HG03460 (cell line): ENCODE data around the gene PORCN.

Experiments used
- ATAC-seq: cut with Tn5 transposase; IDR thresholded peaks from one replicate; pipeline ENCODE4 v1.9.1; 2021; ENCODE audit not compliant: unreplicated experiment

PORCN gene

GRCh38 chrX:48475774-48476577 is 32.8 kb upstream of the PORCN start, which contains the start of gene FTSJ1:
TSS of gene FTSJ1 (plus strand) at chrX:48476199. CDS start at chrX:48478048, 1,849 bp downstream.
- peak; percentile 88 for ATAC-seq

DNA sequence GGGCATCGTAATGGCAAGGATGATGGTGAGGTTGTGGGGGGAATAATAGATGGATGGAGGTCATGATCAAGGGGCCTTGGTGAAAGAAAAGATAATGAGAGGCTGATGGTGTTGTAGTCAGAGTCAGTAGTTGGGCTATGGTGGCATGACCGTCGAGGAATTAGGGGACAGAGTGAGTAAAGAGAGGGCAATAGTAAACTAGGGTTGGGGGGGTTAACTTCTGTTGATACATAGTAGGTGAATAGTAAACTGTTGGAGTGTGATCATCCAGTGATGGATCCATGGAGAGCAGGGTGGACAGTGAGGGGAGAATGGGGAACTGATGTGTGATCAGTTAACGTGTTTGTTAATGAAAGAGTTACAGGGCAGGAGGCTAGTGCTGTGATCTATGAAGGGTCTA is 31.9 kb upstream of the PORCN start:
- no peak for ATAC-seq

- ATAC-seq, result no peak
Measured at GRCh38 chrX:48477960-48478755, 30.6 kb upstream of the PORCN start.

DNA sequence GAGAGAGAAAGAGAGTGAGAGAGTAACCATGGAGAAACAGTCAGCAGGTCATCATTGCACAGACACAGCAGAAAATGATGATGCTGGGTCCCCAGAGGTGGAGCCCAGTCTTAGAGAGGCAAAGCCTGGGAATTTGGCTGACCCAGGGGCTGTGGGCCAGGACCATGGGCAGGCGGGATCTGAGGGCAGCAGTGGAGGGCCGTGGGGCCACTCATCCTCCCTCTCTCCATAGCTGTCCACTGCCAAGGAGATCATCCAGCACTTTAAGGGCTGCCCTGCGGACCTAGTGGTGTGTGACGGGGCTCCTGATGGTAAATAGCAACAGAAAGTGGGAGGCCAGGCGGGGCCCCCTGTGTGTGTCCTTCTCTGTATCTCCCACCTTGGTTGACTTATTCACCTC is 30.0 kb upstream of the PORCN start:
- ATAC-seq, result no peak

DNA sequence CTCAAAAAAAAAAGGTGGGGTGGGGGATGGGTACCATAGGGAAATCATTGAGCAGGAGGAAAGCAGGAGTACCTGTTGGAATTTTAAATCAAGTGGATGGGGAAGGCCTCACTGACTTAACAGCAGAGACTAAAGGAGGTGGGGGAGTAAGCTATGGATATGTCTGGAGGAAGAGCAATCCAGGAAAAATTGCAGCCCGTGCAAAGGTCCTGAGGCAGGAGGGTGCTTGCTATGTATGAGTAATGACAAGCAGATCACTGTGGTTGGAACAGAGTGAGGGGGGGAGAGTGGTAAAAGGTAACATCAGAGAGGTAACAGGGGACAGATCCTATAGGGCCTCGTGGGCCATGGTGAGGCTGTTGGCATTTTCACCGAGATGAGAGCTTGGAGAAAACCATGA is 28.6 kb upstream of the PORCN start:
- no peak for ATAC-seq

- ATAC-seq, result no peak
Measured at GRCh38 chrX:48480583-48480982, 28.2 kb upstream of the PORCN start.

GRCh38 chrX:48482526-48482925 is 26.3 kb upstream of the PORCN start:
- no peak for ATAC-seq

- ATAC-seq, result no peak
Measured at GRCh38 chrX:48487362-48487798, 21.4 kb upstream of the PORCN start.

GRCh38 chrX:48488034-48488433 is 20.8 kb upstream of the PORCN start:
- ATAC-seq, result no peak

- ATAC-seq, result no peak
Measured at GRCh38 chrX:48489296-48489695, 19.5 kb upstream of the PORCN start.

GRCh38 chrX:48489892-48490291 is 18.9 kb upstream of the PORCN start:
- no peak for ATAC-seq

- ATAC-seq, result no peak
Measured at GRCh38 chrX:48490661-48491060, 18.1 kb upstream of the PORCN start.

DNA sequence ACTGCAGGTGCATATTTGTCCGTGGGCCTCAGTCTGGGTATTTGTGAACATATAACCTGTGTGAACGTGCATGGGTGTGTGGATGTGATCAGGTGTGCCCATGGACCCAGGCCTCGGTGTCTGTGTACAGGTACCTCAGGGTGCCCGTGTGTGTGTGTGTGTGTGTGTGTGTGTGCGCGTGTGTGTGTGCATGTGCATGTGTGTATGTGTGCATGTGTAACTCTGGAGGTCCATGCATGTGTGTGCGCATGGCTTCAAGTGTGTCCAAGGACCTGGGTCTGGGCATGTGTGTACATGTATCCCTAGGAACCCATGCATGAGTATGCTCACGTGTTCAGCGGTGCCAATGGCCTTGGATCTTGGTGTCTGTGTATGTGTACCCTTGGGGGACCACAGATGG is 17.0 kb upstream of the PORCN start:
- no peak for ATAC-seq

- ATAC-seq, result no peak
Measured at GRCh38 chrX:48492293-48492910, 16.4 kb upstream of the PORCN start.

- no peak for ATAC-seq
Measured at GRCh38 chrX:48493890-48494364, 14.9 kb upstream of the PORCN start.

- no peak for ATAC-seq
Measured at GRCh38 chrX:48496660-48497059, 12.1 kb upstream of the PORCN start.

GRCh38 chrX:48497871-48498270 is 10.9 kb upstream of the PORCN start:
- no peak for ATAC-seq

DNA sequence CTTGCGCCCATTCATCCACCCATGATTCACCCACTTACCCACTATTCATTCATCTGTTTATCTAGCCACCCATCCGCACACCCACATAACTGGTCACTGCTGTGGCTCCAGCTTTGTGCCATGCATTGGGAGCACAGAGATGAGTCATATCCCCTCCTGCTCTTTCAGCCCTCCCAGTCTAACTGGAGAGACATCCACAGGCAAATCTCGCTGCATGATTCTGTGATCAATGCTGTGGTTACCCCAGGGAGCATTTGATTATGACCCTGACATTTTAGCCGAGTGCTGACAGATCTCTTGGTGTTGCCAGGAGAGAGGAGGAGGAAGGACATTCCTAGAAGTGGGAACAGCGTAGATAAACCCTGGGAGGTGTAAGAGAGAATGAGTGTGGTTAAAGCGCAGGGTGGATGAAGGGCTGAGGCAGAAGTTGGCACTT is 10.4 kb upstream of the PORCN start:
- ATAC-seq, result no peak

DNA sequence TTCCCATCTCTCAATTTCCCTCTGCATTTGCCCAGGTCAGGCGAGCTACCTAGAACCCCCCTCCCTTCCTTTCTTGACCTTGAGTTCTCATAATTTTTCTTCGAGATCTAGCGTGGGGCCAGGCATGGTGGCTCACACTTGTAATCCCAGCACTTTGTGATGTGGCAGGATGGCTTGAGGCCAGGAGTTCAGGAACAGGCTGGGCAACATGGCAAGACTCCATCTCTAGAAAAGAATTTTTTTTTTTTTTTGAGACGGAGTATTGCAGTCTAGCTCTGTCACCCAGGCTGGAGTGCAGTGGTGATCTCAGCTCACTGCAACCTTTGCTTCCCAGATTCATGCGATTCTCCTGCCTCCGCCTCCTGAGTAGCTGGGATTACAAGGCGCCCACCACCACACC is 4.5 kb upstream of the PORCN start:
- ATAC-seq, result no peak

- no peak for ATAC-seq
Measured at GRCh38 chrX:48505481-48505880, 3.3 kb upstream of the PORCN start.

GRCh38 chrX:48507246-48507645 is 1.5 kb upstream of the PORCN start:
- no peak for ATAC-seq

DNA sequence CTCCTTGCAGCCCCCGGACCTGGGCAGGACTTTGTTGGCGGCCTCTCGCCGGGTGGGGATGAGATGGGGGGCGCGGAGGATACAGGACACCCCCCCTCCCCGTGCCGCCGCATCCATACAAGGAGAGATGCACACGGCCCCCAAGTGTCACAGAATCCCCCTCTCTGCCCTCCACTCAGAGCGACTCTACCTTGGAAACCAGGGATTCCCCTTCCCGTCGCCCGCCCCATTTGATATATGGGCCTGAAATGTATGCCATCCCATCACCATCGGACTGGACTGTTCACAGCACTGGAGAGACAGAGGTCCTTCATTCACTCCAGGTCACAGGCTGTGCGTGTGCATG is 426 bp downstream of the PORCN start:
- no peak for ATAC-seq
